ENCODE results near the gene PUM2.

PUM2 gene

GRCh38 chr2:20343128-20343527 is 7.5 kb downstream of the PUM2 start:
- DNase-seq (ENCODE audit: low read depth, low spot score): no peak
- POLR2A ChIA-PET: no interaction called here
- TF ChIP-seq, protein P1, sequence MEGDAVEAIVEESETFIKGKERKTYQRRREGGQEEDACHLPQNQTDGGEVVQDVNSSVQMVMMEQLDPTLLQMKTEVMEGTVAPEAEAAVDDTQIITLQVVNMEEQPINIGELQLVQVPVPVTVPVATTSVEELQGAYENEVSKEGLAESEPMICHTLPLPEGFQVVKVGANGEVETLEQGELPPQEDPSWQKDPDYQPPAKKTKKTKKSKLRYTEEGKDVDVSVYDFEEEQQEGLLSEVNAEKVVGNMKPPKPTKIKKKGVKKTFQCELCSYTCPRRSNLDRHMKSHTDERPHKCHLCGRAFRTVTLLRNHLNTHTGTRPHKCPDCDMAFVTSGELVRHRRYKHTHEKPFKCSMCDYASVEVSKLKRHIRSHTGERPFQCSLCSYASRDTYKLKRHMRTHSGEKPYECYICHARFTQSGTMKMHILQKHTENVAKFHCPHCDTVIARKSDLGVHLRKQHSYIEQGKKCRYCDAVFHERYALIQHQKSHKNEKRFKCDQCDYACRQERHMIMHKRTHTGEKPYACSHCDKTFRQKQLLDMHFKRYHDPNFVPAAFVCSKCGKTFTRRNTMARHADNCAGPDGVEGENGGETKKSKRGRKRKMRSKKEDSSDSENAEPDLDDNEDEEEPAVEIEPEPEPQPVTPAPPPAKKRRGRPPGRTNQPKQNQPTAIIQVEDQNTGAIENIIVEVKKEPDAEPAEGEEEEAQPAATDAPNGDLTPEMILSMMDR (IDR thresholded peaks at IDR 0.05; ENCODE audit: insufficient read depth, low read length, missing control alignments): no peak
- no peak overlapping the region for H3K4me3 ChIP-seq (ENCODE audit: low read depth, low read length)
- CTCF ChIA-PET: interaction anchor here (11.7 kb wide), 1 partner anchor 17 kb away, joined by 168 read pairs; no protein-coding TSS in a partner anchor

DNA sequence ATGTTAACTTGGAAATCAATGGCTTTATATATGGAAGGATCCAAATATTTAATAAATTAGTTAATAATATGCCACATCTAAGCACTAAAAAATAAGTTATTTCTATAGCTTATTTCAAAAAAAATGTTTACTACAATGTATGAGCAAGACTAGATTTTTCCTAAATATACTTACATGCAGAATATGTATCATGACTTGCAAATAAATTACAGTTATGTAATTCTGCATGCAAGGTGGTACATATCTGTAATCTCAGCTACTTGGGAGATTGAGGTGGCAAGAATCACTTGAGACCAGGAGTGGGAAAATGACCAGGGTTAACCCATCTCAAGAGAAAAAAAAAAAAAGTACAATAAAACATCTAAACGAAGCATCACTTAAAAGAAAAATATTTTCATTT is 11.6 kb downstream of the PUM2 start:
- no peak for DNase-seq (ENCODE audit: low read depth, low spot score)
- POLR2A ChIA-PET: no interaction called here
- H3K4me3 ChIP-seq (ENCODE audit: low read depth, low read length): no peak overlapping the region
- CTCF ChIA-PET: interaction anchor here (11.7 kb wide), 1 partner anchor 13 kb away, joined by 168 read pairs; no protein-coding TSS in a partner anchor
- TF ChIP-seq, protein P1 (IDR thresholded peaks at IDR 0.05; ENCODE audit: insufficient read depth, low read length, missing control alignments): no peak

DNA sequence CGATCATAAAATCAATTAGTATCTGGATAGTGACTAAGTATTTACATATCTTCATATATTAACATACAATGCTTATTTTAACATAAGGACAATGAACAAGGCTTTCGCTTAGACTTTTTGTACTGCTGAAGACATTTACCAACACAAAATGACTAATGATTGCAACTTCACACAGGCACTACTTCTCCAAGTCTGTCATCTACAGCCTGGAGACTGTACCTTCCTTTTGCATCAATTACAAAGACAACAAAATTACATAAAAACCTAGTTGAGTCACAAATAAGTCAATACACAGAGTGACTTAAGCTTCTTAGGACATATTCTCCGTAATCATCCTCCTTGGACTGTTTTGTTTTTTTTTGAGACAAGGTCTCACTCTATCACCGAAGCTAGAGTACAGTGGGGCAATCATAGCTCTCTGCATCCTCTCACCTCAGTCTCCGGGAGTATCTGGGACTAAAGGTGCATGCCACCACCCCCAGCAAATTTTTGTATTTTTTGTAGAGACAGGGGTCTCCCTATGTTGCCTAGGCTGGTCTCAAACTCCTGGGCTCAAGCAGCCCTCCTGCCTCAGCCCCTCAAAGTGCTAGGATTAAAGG is 15.9 kb downstream of the PUM2 start:
- ChIA-PET POLR2A (no interaction called here), CTCF (interaction anchor here (1.0 to 11.7 kb wide), 4 partner anchors 9 to 43 kb away, joined by 3 to 168 read pairs (median 4); no protein-coding TSS in a partner anchor)
- TF ChIP-seq, protein P1 (IDR thresholded peaks at IDR 0.05; ENCODE audit: insufficient read depth, low read length, missing control alignments): no peak
- H3K4me3 ChIP-seq (ENCODE audit: low read depth, low read length): no peak overlapping the region
- DNase-seq (ENCODE audit: low read depth, low spot score): no peak

DNA sequence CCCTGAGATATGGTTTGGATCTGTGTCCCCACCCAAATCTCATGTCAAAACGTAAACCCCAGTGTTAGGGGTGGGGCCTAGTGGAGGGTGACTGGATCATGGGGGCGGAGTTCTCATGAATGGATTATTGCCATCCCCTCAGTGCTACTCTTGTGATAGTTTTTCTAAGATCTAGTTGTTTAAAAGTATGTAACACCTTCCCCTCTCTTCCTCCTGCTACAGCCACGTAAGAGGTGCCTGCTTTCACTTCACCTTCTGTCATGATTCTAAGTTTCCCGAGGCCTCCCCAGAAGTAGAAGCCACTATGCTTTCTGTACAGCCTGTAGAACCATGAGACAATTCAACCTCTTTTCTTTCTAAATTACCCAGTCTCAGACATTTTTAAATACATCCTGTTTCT is 16.9 kb downstream of the PUM2 start:
- ChIA-PET CTCF (interaction anchor here (0.8 to 11.7 kb wide), 4 partner anchors 8 to 15 kb away, joined by 3 to 168 read pairs (median 4); no protein-coding TSS in a partner anchor), POLR2A (no interaction called here)
- H3K4me3 ChIP-seq (ENCODE audit: low read depth, low read length): no peak overlapping the region
- TF ChIP-seq, protein P1 (IDR thresholded peaks at IDR 0.05; ENCODE audit: insufficient read depth, low read length, missing control alignments): no peak
- no peak for DNase-seq (ENCODE audit: low read depth, low spot score)

DNA sequence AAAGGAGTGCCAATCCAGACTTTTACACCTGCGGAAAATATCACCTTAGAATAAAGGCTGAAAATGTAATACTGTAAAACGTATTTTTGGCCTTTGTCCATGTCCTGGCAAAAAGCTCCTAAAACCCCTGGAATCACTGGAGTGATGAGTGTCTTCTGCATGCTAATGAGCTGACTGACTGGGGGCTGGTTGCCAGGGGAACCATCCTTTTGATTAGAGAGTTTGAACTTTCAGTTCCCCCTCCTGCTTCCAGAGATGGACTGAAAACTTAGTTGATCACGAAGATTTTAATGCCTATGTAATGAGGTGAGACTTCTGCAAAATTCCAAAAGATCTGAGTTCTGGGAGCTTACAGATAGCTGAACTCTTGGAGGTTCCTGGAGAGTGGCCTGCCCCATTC is 20.5 kb downstream of the PUM2 start:
- ChIA-PET POLR2A (no interaction called here), CTCF (interaction anchor here (1.0 to 1.4 kb wide), 3 partner anchors 12 to 311 kb away, joined by 3 to 4 read pairs (median 3); no protein-coding TSS in a partner anchor)
- no peak for DNase-seq (ENCODE audit: low read depth, low spot score)
- TF ChIP-seq, protein P1 (IDR thresholded peaks at IDR 0.05; ENCODE audit: insufficient read depth, low read length, missing control alignments): no peak
- no peak overlapping the region for H3K4me3 ChIP-seq (ENCODE audit: low read depth, low read length)

- TF ChIP-seq, protein P1 (IDR thresholded peaks at IDR 0.05; ENCODE audit: insufficient read depth, low read length, missing control alignments): no peak
- ChIA-PET CTCF (interaction anchor here (1.0 to 8.3 kb wide), 22 partner anchors 12 to 322 kb away, joined by 3 to 168 read pairs (median 8); partner anchors contain the start of gene LAPTM4A), POLR2A (no interaction called here)
- no peak for DNase-seq (ENCODE audit: low read depth, low spot score)
- no peak overlapping the region for H3K4me3 ChIP-seq (ENCODE audit: low read depth, low read length)
Observed at GRCh38 chr2:20327370-20327769, 23.3 kb downstream of the PUM2 start.
